Left renal cortex interstitium (tissue), 4 donors: ENCODE data around the gene ISCU. TPM values are rescaled to one million over a fixed set of nuclear protein-coding genes. Genes with fewer than 3 reads are reported as not detected.
"Not testable (repeated sequence)": the region's sequence is repeated elsewhere in the genome, so short reads cannot be mapped to it uniquely, and the experiment has no call there.

Source experiments
- DNase-seq, 4 donors: peaks; one replicate each; pipeline ENCODE4 v3.0.0-alpha.2; 2013; ENCODE audit warnings: low read depth in 4 of 4, low spot score in 2 of 4, missing footprints in 1 of 4
- polyA plus RNA-seq, 4 donors: library from polyadenylated mRNA; unstranded; fragments of 120-200 nt; gene quantifications; one replicate each; pipeline ENCODE4 v1.2.1, GENCODE V29; 2013; ENCODE audit not compliant: insufficient read length in 4 of 4

ISCU gene
- polyA plus RNA-seq, 4 donors = 106 to 128 (median 113) TPM

DNA sequence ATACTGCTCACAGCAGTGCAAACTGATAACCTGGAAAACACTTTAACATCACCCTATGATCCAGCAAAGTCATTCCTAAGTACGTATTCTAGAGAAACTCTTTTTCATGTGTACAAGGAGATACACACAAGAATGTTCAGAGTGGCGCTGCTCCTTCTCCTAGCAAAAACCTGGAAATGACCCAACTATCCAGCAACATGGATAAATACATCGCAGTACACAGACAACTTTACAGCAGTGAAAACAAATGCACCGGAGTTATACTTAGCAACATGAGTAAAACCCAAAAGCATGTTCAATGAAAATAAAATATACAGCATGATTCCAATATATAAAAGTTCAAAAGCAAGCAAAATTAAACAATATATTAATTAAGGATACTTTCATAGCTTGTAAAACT, 20.1 kb upstream of the ISCU start:
- DNase-seq = no peak

DNA sequence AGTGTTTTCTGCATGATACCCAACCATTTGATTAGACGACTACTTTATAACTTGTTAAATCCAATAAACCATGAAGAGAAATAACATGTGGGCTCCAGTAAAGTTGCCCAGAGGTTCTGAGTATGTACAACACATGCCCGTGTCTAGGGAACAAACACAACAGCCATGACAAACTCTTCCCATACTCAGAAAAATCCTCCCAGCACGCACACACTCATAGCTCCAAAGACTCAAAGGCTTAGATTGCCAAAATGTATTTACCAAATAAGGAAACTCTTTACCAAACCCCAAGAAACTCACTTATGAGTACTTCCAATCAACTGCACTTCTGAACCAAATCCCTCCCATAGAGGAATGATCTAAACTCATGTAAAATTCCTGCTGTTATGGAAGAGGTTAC, 18.7 kb upstream of the ISCU start:
- DNase-seq = no peak

DNA sequence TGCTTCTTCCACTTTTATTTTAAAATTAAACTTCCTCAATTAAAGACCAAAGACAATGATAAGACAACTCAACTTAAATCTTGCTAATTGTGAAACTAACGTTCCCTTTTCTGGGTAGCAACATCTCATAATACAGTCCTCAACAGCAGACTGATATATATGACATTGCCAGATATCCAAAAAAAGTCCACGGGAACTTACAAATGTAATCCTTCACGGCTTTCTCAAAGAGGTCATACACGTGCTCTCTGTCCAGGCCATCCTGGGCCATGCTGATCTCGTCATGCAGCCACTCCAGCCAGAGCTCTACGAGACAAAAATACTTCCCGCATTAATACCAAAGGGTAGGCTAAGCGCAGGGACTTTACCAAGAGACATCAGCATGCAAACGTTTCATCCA, 14.7 kb upstream of the ISCU start:
- no peak for DNase-seq

DNA sequence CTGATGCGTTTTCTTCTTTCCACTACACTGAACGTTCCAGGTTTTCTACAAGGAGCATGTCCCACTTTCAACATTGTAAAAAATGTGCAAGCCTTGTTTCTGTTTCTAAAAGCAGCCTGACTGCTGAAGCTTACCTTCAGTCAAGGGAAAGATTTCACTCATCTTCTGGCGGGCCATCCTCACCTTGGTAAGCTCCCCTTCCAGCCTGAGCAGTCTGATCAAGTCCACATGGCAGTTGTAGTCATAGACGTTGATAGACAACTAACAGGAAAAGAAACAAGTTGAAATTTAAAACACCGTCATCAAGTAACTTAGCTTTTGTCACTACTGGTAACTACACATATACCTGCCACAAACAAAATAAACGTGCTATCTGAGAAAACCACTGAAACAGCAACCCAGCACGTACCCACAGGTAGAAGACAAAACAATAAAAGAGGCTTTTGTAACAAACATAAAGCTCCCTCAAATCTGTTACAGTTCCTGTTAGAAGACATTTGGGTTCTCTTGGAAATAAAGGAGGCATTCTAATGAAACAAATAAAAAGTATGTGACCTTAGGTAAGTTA, 13.4 kb upstream of the ISCU start:
- no peak for DNase-seq

DNA sequence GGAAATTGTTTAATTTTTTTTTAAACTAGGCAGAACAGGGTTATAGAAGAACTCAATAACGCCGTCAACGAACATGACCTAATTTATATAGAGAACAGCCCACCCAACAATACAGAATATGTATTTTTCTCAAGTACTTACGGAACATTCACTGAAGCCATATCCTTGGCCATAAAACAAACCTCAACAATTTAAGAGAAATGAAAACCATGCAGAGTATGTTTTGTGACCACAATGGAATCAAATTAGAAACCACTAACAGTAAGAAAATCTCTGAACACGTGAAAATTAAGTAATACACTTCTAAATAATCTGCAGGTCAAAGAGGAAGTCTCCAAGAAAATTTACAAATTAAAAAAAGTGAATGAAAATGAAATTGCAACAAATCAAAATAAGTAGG, 10.9 kb upstream of the ISCU start:
- no peak for DNase-seq

DNA sequence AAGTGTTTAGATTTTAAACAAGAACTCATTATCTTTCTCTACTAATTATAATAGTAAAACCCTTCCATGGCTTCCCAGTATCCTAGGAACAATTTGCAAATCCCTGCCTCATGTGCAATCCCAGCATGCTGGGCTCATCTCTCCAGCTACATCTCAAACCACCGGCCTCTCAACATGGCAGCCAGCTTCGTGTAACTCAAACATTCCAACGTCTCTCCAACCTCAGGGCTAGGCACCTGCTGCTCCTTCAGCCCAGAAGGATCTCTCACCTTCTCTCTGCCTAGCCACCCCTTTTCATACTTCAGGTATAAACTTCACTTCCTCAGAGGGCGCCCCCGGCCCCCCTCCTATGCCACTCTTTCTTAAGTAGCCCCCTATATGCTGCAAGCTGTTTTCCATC, 8.6 kb upstream of the ISCU start:
- no peak for DNase-seq

DNA sequence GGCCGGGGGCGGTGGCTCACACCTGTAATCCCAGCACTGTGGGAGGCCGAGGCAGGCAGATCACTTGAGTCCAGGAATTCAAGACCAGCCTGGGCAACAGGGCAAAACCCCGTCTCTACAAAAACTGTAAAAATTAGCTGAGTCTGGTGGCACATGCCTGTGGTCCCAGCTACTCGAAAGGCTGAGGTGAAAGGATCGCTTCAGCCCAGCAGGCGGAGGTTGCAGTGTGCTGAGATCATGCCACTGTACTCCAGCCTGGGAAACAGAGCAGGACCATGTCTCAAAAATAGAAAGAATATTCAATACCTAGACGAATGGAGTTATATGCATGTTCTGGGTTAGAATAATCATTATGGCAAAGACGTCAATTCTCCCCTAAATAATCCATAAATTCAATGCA, 7.0 kb upstream of the ISCU start:
- not testable (repeated sequence) for DNase-seq

DNA sequence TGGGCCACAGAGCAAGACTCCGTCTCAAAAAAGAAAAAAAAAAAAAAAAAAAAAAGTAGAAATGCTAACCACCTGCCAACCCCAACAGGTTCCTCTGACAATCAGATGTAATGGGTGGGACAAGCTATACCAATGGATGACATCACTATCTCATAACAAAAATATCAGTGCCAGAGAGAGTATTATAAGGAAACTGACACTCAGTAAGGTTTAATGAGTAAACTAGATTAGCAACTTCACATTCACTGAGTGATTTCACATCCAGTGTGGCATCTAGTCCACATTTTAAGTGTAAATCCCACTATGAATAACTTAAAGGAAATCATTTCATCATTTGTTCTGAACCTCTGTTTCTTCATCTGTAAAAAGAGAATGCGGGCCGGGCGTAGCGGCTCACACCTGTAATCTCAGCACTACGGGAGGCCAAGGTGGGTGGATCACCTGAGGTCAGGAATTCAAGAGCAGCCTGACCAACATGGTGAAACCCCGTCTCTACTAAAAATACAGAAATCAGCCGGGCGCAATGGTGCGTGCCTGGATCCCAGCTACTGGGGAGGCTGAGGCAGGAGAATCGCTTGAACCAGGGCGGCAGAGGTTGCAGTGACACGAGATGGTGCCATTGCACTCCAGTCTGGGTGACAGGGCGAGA, 3.3 kb upstream of the ISCU start:
- no peak for DNase-seq

DNA sequence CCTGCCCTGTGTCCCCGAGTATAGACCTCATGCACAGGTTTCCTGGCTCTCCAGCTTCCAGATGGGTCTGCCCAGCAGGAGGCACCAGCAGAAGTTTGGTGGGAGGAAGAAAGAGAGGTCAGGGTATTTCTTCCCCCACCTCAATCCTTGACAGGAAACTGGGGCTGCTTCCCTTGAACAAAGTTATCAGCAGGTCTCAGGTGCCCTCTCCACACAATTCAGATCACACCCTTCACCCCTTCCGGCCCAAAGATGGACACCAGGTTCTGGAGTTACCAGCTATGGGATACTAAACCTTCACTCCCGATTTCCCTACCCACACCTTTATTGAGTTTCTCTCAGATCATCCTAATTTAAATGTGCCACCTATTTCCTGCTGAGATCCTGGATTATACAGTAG, 2.6 kb upstream of the ISCU start:
- no peak for DNase-seq

DNA sequence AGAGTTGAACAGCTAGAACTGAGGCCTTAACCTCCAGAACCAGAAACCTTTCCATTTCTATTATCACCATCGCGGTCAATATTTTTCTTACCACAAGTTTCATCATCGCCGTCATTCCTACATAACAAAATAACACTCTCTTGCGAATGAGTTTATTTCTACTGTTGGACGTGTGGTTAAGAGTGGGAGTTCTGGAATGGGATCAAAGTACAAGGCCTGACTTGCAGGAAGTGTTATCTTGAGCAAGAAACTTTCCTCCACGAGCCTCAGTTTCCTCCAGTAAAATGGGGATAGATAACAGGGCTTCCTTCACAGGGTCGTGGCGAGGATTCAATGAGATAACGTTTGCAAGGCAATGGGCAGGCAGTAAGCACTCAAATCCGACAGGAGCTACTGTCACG, 2.1 kb upstream of the ISCU start:
- peak in 1 of 4 donors; percentile 4 for DNase-seq

DNA sequence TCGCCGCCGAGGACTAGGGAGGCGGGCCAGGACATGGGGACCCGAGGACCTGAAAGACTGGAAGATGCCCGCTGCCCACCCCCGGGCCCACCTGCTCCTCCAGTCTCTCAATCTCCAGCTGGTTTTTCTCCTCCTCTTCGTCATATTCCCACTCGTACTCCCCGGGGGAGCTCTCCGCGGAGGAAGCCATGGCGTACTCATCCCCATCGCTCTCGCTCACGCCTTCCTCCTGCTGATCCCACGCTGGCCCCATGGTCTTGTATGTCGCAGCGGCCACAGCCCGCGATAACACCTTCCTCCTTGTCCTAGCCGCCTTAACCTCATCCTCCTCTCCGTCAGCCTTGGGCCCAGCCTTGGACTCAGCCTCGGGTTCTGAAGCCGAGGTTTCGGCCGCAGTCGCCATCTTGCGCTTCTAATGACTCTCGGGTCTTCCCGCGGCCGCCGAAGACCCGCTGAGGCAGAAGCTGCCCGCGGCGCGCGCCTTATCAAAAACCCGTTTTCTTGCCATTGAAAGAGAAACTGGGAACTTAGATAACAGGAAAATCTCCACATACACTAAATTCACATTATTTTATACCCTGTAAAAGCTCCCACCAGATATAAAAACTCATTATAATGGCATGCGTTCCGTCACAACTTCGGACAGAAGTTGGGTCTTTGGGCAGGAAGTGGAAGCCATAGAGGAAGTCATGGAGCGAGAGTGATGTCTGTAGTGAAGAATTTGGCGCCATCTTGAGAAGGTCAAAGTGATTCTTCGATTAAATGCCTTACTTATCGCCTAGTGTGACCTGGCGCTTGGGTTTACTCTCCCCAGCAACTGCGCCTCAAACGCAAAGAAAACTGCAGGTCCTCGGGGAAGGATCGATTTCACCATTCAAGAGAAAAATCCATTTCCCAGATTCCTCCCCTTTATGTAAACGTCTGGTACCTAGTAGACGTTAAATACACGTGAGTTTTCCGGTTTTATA, 1.4 kb upstream of the ISCU start, which contains the start of gene SART3:
Gene SART3, minus strand, starts transcription at position 422 of the 968 bp plus-strand sequence. Its CDS starts 19 bp downstream, at position 403.
- DNase-seq = peak; percentile 83 to 97 (median 85)

DNA sequence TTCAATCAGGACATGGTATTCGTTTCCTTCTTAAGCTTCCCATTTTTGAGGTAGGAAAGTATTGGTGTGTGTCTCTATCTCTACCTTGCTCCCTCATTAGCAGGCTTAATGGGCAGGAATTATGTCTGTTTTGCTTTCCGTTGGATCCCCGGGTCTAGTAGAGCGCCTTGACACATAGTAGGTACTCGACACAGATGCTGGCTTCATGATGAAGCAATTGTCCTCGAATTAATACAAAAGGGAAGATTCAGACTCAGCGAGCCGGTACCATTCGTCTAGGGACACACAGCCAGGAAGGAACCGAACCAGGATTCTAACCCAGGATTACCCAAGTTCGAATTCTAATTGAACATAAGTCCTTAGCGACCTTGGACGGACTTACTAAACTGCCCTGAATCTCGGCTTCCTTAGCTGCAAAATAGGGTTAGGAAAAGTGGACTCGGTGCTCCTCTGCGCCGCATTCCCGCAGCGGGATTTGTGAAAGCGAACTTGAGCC, 496 bp upstream of the ISCU start:
- DNase-seq = peak in 1 of 4 donors; percentile 63

DNA sequence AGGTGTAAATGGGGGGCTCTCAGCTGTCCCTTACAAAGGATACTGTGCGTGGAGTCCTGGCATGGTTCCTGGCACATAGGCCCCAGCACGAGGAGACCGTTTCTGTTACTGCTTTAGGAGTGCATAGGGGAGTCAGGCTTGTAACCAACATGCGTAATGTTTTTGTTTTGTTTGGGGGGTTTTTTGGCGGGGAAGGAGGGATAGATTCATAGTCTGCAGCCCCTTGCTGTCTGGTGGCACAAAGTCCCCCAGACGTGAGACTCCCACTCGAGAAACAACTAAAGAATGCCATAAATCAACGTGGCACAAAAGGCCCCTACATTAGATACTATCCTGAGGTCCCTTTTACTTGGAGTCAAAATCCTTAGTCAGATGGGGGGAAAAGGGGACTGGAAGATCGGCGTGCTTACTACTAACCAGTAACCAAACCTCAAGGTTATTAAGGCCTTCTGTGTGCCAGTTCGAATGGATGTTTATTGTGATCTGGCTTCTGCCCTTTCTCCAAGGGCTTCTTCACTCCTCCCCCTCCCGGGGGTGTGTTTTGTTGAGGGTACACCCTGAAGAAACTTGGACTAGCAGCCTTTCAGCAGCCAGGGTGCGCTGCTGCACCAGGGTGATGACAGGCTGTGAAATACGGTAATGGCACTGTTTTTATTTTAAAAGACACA, 874 bp downstream of the ISCU start:
- DNase-seq = peak; percentile 34 to 76 (median 56)

DNA sequence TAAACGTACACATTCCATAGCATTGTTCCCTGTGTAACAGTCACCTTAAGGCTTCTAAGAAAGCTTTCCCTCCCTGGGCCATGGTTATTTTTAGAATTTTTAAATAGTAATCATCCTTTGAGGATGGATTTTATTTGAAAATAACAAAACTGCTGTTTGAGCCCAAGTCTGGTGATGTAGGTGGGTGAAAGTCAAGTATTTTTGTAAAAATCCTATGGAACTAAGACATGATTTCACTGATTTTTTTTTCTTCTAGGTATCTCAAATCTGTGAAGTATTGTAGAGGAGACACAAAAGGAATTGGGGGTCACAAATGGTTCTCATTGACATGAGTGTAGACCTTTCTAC, 1.4 kb downstream of the ISCU start:
- DNase-seq = no peak

DNA sequence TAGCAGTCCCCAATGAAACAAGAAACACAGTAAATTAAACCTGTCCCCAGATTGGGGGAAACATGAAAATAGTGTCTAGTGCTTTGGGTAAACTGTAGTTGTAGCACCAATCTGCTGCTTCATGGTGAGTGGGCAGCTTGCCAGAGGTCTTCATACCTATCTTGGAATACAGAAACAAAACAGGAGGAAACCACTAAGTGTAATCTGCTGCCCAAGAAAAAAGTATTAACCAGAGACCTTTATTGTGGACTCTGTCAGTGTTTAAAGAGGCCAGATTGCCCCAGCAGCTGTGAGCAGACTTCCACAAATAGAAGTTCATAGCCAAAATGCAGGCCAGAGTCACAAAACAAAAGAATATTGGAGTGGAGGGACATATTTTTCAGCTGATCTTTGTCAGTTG, 2.3 kb downstream of the ISCU start:
- no peak for DNase-seq

DNA sequence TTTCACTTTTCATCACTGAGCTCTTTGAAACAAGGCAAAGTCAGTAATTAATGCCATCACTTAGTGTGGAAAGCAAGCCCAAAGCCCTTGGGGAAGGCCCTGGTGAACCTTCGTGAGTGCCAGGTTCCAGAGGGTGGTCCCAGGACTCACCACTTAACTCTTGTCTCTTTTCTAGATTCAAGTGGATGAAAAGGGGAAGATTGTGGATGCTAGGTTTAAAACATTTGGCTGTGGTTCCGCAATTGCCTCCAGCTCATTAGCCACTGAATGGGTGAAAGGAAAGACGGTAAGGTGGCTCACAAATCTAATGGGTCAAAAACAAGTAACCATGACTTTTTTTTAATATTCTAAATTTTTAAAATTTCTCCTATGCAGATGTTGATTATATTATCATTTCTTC, 2.8 kb downstream of the ISCU start:
- DNase-seq = no peak

DNA sequence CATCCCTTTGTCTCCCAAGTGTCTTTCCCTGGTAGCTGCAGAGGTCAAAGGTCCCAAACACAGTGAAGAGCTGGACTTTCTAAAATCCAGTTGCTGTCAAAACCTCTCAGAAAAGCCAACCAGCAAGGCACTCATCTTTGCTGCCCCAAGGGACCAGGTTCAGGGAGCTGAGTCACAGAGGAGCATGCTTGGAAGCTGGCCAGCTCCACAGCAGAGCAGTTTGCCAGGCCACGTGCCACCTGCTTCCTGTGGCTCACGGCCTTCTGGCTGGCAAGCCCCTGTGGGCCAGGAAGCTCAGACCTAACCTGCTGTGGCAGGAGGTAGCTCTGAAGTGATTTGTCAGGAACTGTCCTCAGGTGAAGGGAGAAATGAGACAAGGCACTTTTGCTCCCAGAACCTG, 3.6 kb downstream of the ISCU start:
- DNase-seq = no peak

DNA sequence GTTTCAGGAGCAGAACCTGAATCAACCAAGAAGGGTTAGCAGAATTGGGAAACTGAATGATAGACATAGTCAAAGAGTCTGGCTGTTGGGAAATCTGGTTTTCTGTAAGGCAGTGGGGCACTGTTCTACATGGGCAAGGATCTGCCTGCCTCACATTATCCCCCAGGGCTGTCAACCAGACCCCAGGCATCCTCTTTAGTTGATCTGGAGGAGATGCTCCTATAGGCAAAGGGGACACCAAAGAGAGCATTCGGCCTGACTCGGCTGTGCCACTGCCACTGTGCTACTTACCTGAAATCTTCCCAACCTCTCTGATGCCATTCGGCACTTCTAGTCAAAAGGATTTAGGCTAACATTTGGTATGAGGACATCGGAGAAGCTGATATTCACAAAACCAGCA, 4.1 kb downstream of the ISCU start:
- DNase-seq = no peak

DNA sequence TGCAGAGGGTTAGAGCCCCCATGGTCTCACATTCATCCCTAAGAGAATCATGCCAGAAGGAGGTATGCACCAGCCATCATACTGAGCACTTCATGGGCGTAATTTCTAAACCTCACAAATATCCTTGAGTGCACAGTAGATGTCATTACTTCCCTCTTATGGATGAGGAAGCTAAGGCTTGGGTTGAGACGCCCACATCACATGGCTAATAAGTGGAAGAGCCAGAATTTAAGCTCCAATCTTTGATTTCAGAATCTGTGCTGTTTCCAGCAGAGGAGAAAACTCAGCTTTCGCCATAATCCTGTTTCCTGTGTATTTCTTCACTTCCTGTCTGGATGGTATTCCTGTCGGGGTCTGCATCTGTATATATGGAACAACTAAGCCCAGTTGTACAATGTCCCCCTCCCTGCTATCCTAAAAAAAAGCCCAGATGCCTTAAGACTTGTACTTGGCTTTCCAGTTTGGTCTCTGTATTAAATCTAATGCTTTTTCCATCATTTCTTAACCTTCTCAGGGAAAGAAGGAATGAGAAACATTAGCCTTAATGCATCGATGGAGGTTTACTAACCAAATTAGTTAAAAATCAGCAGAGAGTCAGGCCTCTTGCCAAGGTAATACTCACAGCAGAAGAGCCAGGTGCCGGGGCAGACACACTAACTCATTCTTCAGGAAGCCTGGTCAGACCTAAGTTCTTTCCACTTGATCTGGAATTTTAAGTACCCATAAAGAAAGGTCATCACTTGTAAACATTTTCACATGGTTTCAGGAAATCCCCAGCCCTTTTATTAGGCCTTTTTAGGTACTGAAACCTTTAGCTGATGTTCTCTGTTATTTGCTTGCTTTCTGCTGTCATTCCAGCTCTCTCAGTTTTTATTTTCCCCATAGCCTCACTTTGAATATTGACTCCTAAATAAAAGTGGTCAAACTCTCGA, 5.3 kb downstream of the ISCU start:
- no peak for DNase-seq
